Middle frontal gyrus (tissue), 1 donor: Measurements from ENCODE around the gene MRPS26.
"Not testable (repeated sequence)": the region's sequence is repeated elsewhere in the genome, so short reads cannot be mapped to it uniquely, and the experiment has no call there.

Source experiments
- DNase-seq: peaks from one replicate; pipeline ENCODE4 v3.0.0-alpha.2; 2015; ENCODE audit warnings: low spot score; ENCODE audit errors: extremely low spot score

Gene MRPS26

GRCh38 chr20:3041854-3042409 lies 3.9 kb upstream of the MRPS26 start:
- DNase-seq, result peak; percentile 3

- no peak for DNase-seq
Measured at GRCh38 chr20:3042625-3043024, 3.2 kb upstream of the MRPS26 start.

GRCh38 chr20:3043322-3043721 lies 2.5 kb upstream of the MRPS26 start, which contains the start of gene GNRH2:
Gene GNRH2 (plus strand): TSS chr20:3043622. CDS start chr20:3044415, 793 bp downstream.
- DNase-seq, result no peak

GRCh38 chr20:3044336-3044965 lies 1.4 kb upstream of the MRPS26 start:
- no peak for DNase-seq

GRCh38 chr20:3045042-3045815 lies 623 bp upstream of the MRPS26 start:
- DNase-seq, result peak; percentile 34

- no peak for DNase-seq
Measured at GRCh38 chr20:3046677-3047462, 1.0 kb downstream of the MRPS26 start.

- no peak for DNase-seq
Measured at GRCh38 chr20:3047486-3048419, 1.9 kb downstream of the MRPS26 start.

GRCh38 chr20:3051385-3052019 lies 5.7 kb downstream of the MRPS26 start:
- DNase-seq, result no peak

GRCh38 chr20:3059489-3059888 lies 13.6 kb downstream of the MRPS26 start:
- no peak for DNase-seq

GRCh38 chr20:3064119-3064518 lies 18.3 kb downstream of the MRPS26 start:
- not testable (repeated sequence) for DNase-seq

GRCh38 chr20:3067139-3068014 lies 21.5 kb downstream of the MRPS26 start:
- no peak for DNase-seq

GRCh38 chr20:3068075-3068474 lies 22.2 kb downstream of the MRPS26 start:
- no peak for DNase-seq

- DNase-seq, result no peak
Measured at GRCh38 chr20:3068986-3069900, 23.4 kb downstream of the MRPS26 start.

- no peak for DNase-seq
Measured at GRCh38 chr20:3070725-3071124, 24.9 kb downstream of the MRPS26 start.

GRCh38 chr20:3071266-3071609 lies 25.4 kb downstream of the MRPS26 start:
- DNase-seq, result no peak

GRCh38 chr20:3071610-3072529 lies 26.0 kb downstream of the MRPS26 start, which contains the start of gene OXT:
Gene OXT (plus strand): TSS chr20:3071620. CDS start chr20:3071656, 36 bp downstream.
- no peak for DNase-seq
